Inflammatory macrophage treated with lipopolysaccharide for 4 hours (primary cell): ENCODE measurements around the gene CDK12.
"Not testable (repeated sequence)": the region's sequence is repeated elsewhere in the genome, so short reads cannot be mapped to it uniquely, and the experiment has no call there.

Experiments used
- DNase-seq: peaks from one replicate; pipeline ENCODE4 v3.0.0-alpha.2; 2020

CDK12 gene

DNA sequence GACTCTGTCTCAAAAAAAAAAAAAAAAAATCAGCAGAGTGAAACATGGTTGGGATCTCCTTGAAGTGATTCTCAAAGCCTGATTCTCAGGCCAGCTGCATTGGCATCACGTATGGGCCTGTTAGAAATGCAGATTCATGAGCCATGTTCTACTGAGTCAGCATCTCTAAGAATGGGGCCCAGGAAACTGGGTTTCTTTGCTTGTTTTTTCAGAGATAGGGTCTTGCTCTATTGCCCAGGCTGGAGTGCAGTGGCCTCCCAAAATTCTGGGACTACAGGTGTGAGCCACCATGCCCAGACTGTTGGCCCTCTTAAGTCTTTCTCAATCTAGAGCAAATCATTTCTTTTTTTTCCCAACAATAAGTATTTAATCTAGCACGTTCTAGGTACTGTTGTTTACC lies 47.7 kb downstream of the CDK12 start:
- no peak for DNase-seq

- DNase-seq = no peak
These were observed 52.0 kb downstream of the CDK12 start for GRCh38 chr17:39513309-39513708.

- no peak for DNase-seq
These were observed 52.6 kb downstream of the CDK12 start for GRCh38 chr17:39513915-39514314.

GRCh38 chr17:39517224-39517623 lies 55.9 kb downstream of the CDK12 start:
- no peak for DNase-seq

GRCh38 chr17:39525801-39526506 lies 64.7 kb downstream of the CDK12 start:
- no peak for DNase-seq

- DNase-seq = peak; percentile 22
These were observed 66.0 kb downstream of the CDK12 start for GRCh38 chr17:39527220-39527813.

DNA sequence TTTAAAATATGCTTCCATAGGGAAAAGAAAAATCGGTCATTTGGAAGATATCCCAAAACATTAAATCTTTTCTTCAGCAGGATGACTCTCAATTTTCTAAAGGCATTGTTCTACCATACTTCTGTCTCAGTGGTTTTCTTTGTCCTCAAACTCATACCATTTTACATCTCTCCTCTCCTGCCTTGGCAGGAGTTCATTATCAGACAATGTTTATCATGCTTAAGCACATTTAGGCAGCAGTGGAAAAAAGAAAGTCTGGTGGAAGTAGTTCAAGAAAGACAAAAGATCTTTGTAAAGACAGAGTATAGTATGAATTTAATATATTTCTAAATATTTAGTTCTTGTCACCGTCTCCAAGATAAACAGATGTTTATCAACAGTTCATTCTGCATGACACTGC lies 68.2 kb downstream of the CDK12 start:
- DNase-seq = no peak

- DNase-seq = no peak
These were observed 69.2 kb downstream of the CDK12 start for GRCh38 chr17:39530513-39530912.

- DNase-seq = no peak
These were observed 70.0 kb downstream of the CDK12 start for GRCh38 chr17:39531252-39531651.

DNA sequence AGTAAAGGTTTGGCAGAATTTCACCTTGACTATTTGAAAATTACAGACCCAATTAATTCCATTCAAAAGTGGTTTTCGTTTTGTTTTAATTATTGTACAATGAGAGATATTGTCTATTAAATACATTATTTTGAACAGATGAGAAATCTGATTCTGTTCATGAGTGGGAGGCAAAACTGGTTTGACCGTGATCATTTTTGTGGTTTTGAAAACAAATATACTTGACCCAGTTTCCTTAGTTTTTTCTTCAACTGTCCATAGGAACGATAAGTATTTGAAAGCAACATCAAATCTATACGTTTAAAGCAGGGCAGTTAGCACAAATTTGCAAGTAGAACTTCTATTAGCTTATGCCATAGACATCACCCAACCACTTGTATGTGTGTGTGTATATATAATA lies 72.6 kb downstream of the CDK12 start:
- DNase-seq = no peak

DNA sequence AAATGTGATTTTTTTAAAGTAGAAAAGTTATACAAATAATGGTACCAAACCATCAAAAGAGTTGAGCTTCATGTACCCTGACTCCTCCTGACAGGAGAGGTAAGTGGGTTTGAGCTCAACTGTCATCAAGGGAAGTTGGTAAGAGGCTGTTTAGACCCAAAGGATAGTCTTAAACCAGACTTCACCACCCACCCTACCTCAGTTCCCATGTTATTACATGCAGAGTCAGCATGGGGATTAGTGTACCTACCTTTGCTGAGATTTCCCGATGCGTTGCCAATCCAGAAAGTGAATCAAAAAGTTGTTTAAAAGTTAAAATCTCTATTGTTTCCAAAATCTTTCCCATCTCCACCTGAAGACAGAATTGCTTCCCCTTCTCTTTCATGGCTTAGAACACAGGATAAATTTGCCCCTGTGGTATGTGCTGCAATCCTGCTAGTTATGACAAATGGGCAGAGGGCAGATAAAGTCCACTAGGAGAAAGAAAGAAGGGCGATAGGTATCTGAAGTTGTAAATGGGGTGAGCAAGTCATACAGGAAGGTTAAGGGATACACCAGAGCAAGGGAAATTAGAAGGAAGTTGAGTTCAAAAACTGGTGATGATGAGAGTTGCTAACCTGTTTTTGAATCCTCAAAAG lies 73.6 kb downstream of the CDK12 start:
- DNase-seq = no peak

- no peak for DNase-seq
These were observed 75.2 kb downstream of the CDK12 start for GRCh38 chr17:39536468-39536867.

DNA sequence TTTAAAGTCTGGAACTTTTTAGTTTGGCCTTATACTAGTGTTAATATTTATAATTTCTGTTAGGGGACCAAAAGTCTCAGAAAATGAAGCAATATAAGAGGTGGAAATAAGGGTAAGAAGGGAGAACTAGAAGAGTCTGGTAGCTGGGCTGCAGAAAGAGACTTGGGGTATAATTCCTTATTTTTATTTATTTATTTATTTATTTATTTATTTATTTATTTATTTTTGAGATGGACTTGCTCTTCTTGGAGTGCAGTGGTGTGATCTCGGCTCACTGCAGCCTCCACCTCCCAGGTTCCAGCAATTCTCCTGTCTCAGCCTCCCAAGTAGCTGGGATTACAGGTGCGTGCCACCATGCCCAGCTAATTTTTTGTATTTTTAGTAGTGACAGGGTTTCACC lies 76.1 kb downstream of the CDK12 start:
- DNase-seq = not testable (repeated sequence)

GRCh38 chr17:39538866-39539265 lies 77.6 kb downstream of the CDK12 start:
- peak; percentile 61 for DNase-seq

DNA sequence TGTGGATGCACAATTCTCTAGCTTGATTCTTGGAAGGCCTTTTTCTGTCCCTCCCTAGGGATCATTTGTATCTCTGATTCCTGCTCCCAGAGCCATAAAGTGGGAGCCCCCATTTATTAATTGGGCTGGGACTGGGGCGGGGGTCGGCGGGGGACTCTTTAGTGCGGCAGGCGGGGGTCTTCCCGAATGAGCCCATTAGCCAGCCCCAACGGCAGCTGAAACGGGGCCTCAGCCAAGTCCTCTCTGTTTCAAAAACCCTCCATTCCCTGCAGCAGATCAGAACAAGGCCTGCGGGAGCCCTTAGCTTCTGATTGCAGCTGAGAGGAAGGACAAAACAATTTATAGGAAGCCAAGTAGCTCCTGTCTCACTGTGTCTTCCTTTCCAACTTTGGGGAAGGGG lies 79.3 kb downstream of the CDK12 start:
- DNase-seq = no peak

GRCh38 chr17:39541652-39542051 lies 80.4 kb downstream of the CDK12 start:
- DNase-seq = no peak

DNA sequence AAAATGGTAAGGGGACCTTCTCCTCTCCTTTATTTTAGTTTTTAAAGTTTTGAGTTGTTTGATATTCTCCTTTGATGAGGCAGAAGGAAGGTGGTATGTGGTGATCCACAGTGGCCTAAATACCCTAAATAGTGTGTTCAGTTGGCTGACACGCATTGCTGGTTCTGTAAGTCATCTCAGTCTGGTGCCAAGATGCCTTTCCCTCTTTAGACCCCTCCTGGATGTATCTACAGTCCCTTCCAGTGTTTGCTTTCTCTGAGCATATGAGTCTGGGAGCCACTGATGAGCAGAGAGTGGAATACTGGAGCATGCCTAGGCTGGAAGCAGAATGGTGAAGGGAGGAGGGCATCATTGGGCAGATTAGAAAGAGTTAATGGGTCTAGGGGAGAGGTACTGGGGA lies 81.9 kb downstream of the CDK12 start:
- DNase-seq = no peak

- DNase-seq = no peak
These were observed 82.4 kb downstream of the CDK12 start for GRCh38 chr17:39543664-39544063.

GRCh38 chr17:39544361-39544760 lies 83.1 kb downstream of the CDK12 start:
- DNase-seq = not testable (repeated sequence)

GRCh38 chr17:39547713-39548478 lies 86.6 kb downstream of the CDK12 start:
- DNase-seq = peak; percentile 36

DNA sequence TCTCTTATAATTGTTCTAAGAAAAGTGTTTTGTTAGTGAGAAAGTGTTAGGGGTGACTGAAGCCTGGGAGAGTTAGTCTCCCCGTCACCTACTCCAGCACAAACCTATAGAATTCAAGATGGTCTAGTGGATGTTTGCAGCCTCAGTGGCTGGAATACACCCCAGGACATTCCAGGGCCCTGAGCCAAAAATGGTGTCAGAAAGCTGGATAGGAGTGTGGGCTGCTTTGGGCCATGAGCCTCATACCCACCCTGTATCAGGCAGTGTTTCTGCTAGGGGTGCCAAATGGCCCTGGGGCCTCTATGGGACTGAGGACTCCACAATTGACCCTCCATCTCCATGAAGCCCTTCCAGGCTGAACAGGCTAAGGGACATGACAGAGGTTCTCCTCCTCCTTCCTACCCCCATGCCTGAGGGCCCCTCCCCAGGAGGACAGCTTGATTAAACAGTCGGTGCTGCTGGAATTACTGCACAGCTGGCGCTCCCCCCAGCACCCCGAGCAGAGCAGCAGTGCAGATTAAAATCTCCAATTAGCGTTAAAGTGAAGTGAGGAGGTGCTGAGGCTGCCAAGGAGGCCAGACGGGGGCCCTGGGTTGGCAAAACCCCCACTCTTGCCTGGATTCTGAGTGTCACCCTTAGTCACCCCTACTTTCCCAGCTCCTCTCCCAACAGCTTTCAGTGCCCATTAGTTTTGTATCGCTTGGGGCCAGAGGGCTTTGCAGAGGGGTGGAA lies 87.4 kb downstream of the CDK12 start:
- DNase-seq = no peak

GRCh38 chr17:39549747-39550573 lies 88.7 kb downstream of the CDK12 start:
- DNase-seq = no peak
